Bone marrow (tissue), 2 donors: ENCODE measurements around the gene BAMBI.

ENCODE experiments used
- DNase-seq, 2 donors: peaks; one replicate each; lab custom pipeline; 2025; lab: John Stamatoyannopoulos, UW

BAMBI gene

DNA sequence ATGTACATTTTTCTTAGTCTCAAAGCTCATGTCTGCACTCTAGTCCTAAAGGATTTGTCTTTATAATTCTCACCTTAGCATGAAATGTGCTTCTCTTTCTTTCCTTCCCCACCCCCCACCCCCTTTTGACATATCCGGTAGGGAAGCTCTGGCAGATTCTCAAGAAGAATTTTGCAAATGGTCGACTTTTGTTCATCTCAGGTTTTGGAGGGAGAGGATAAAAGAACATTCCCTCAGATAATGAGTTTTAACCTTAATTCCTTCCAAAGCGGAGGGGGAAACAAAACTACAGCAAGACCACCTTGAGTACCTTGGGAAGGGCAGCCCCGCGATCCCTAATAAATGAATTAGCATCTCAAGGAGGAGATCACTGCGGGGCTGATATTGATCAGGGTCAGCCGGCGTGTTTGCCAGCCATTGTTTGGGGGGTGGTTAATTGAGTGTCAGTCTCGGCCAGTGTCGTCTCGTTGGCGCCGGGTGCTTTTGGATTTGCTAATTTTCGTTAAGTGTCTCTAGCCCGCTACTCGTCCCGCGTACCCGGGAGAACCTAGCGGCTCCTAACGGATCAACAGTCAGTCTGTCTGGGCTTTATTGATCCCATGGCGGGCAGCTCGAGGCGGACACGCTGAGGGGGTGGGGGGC is 874 bp upstream of the BAMBI start:
- no peak for DNase-seq

DNA sequence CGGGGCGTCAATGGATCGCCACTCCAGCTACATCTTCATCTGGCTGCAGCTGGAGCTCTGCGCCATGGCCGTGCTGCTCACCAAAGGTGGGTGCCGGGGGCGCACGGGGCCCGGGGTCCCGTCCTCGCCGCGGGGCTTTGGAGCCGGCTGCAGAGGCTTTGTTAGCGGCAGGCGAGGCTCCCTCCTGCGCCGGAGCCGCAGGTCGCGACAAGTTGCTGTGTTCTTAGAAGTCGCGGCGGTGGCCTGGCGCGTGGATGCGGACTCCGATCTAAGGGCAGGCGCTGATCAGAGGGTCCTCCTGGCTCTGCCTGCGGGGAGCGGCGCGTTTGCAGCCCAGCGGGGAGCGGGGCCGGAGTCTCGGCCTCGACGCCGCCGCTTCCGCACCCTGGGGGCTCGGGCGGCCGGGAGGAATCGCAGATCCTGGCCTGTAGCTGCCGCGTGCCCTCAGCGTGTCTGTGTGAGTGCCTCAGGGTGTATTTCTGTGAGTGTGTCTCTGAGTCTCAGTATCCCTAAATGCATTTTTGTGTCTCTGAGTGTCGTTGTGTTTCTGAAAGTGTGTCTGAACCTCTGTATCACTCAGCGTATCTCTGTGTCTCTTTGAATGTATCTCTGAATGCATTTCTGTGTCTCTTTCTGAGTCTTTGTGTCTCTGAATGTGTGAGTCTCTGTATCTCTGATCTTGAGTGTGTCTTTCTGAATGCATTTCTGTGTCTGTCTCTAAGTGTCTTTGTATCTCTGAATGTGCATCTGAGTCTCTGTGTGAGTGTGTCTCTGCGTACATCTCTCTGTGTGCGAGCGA is 766 bp downstream of the BAMBI start:
- DNase-seq, result no peak

DNA sequence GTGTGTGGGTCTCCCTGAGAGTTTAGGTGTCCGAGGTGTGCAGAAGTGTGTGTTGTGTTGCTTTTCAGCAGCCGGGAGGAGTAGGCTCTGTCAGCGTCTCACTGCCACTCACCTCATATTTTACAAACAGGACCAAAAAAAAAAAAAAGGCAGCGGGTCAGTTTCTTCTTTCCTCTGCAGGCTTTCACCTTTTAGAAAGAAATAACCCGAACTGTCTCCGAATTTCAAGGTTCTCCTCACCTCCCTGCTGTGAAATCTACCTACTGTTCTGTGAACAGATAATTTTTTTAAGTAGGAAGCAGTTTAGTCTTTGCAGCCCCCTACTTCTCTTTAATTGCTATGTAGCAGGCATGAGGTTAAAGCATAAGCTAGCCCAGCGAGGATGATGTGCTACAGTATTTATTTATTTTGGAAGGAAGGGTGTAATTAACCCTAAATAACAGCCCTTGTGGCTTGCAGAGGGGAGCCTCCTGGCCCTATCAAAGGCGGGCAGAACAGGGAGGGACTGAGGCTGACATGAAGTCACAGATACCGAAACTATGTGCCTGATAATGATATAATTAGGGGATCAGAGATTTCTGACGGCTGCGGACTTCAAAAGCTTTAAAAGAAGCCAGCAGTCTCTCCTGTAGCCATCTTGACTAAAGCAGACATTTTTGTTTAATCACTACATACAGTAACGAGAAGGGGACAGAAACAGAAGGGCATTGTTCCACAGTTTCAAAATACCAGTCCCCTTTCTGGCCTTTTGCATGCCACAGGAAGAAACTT is 1.6 kb downstream of the BAMBI start:
- no peak for DNase-seq

DNA sequence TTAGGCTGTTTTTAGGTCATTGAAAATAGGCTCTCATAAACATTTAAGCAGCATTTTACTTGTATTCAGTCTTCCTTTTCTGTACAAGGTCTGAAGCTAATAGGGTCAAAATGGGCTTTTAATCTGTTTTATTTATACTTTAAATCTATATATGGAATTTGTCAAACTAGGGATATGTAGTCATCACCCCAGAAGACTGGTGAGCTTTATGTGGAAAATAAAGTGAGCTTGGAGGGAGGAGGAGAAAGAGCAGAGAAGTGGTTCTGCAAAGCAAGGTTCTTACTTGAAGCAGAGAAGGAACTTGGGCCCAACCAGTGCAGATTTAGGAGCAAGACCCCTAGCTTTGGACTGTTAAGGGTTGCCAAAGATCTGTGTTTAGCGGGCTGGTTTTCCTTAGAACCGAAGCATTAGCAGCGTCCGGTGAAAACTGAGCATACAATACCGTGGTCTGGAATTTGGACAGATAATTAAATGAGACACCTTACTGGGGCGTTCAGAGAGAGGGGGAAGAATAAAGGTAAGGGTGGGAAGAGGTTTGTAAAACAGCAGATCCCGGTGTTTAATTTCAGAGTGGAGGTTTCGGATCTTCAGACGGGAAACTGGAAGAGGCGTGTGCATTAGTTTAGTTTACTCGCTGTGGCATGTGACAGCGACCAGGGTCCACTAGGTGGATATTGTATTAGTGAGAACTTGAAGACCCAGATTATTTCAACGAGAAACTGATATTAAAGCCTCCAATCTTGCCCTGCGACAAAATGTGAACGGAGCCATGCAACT is 2.4 kb downstream of the BAMBI start:
- no peak for DNase-seq

DNA sequence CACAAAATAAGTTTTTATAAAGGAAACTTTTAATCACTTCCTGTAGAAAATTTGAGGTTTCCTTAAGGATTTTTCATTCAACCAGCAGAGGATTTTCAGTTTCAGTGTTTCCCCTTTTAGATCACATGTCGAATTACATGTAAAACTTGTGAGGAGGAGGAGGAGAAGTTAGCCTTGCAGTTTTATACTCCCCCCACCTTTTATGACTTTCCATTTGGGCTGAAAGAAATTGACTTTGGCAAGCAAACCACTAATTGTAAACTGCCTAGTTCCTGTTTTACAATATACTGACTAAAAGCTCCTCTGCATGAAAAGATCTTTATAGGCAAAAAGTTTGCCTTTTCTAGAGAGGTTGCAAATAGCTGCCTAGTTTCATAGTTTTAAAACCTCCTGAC is 3.0 kb downstream of the BAMBI start:
- no peak for DNase-seq

DNA sequence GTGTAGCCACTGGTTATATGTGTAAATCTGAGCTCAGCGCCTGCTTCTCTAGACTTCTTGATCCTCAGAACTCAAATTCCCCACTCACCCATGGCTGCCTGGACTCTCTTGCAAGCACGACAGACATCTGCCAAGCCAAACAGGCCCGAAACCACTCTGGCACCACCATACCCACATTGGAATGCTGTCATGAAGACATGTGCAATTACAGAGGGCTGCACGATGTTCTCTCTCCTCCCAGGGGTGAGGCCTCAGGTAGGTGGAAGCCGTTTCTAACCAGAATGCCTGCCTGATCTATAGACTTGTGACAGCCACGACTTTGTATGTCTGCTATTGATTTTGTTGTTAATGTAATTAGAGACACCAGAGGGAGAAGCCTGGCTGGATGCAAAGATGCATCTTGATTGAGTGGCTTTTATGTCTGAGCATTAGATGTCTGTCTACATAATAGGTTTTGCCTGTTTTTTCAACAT is 4.0 kb downstream of the BAMBI start:
- DNase-seq, result no peak

DNA sequence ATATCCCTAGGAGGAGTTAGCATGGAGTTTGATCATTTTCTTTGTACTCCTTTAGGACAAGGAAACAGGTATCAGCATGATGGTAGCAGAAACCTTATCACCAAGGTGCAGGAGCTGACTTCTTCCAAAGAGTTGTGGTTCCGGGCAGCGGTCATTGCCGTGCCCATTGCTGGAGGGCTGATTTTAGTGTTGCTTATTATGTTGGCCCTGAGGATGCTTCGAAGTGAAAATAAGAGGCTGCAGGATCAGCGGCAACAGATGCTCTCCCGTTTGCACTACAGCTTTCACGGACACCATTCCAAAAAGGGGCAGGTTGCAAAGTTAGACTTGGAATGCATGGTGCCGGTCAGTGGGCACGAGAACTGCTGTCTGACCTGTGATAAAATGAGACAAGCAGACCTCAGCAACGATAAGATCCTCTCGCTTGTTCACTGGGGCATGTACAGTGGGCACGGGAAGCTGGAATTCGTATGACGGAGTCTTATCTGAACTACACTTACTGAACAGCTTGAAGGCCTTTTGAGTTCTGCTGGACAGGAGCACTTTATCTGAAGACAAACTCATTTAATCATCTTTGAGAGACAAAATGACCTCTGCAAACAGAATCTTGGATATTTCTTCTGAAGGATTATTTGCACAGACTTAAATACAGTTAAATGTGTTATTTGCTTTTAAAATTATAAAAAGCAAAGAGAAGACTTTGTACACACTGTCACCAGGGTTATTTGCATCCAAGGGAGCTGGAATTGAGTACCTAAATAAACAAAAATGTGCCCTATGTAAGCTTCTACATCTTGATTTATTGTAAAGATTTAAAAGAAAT is 4.8 kb downstream of the BAMBI start:
- no peak for DNase-seq

DNA sequence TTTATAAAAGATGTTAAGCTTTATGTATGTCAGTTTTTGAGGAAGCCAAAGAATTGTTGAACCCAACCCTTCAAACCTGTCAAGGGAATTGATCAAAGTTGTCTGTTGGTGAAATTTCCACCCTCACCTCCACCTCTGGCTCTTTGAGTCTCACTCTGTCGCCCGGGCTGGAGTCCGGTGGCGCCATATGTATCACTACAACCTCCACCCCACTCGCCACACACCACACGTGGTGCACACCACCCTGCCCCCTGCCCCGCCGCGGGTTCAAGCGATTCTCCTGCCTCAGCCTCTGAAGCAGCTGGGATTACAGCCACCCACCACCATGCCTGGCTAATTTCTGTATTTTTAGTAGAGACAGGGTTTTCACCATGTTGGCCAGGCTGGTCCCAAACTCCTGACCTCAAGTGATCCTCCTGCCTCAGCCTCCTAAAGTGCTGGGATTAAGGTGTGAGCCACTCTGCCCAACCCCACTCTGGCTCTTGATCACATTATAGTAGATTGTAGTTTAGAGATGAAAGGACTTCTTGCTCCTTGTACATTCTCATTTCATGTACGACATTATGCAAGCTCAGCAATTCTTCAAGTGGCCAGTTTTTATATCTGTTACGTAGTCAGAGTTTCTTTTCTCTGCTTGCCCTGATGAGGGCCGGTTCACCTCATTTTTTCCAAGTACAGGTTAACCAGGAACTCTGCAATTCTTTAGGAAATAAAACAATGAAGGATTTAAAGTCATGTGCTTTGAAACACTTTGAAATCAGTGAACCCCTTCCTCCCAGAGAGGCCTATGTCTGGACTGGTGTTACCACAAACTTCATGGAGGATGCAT is 7.0 kb downstream of the BAMBI start:
- no peak for DNase-seq

DNA sequence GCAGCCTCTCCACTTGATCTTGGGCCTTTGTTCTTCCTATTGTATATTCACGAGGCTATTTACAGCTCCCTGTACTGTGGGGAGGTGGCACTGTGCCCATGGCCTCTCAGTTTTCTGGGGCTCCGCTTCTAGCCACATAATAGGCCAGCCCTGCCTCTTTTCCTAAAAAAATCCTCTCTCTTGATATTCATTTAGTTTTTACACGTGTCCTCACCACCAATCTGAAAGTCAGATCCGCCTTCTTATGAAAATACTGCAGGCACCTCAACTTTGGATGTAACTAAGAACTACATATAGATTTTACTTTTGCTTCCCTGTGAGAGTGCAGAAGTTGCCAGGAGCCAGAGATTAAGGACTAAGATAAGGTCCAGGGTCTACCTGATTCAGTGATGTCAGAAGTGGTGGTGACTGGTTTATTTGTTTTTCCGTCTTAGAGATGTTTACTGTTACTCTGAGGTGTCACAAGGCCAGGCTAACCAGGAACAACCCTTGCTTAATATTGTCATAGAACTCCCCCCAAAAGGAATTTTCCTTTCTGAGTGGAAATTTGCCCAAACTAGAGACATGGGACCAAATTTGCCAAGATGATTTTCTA is 7.8 kb downstream of the BAMBI start:
- DNase-seq, result no peak

DNA sequence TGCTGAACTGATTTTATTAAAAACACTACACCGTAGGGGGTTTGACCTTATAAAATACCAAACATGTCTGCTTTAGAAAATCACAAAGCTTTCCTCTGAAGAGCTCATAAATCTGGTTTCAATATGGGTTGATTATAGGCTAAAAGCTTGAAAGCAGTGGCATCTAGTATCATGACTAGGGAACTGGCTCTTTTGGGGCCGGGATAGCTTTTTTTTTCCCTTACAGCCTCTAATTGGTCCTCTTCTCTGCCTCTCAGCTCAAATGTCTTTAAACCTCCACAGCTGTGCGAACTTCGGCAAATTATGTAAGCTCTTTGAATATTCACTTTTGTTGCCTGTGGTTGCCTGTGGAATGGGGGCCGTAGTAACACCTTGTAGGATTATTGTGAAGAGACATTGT is 8.4 kb downstream of the BAMBI start:
- no peak for DNase-seq

DNA sequence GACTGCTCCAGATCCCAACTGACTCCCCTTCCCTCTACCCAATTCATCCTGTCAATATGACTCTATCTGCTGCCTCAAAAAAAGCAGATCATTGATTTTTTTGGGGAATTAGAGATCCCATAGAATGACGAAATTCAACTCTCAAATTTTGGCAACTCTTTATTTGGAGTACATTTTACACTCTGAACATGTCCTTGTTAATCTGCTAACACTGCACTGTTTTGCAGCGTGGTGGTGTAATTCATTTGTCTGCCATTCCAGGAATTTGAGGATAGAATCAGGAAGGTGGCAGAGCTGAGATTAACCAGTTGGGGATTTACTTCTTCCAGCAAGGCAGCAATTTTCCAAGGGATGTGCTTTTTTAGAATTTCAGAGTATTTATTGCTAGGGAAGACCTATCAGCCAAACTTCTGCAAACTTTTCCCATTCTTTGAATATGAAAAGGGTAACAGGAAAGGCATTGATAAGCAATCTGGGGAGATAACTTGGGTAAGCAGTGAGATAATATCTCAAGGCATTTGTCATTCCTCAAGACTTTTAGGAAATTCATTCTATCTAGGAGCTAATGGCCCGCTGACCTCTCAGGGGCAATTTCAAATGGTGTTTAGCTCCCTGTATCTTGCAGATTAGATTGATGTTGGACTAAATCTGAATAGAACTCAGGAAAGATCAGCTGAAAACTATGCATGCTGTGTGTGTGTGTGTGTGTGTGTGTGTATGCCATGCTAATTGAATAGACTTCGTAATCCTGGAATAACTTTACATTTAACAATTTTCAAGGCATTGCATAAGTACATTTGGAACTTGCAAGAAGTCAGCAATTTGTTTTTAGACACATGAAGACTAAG is 9.7 kb downstream of the BAMBI start:
- DNase-seq, result no peak

DNA sequence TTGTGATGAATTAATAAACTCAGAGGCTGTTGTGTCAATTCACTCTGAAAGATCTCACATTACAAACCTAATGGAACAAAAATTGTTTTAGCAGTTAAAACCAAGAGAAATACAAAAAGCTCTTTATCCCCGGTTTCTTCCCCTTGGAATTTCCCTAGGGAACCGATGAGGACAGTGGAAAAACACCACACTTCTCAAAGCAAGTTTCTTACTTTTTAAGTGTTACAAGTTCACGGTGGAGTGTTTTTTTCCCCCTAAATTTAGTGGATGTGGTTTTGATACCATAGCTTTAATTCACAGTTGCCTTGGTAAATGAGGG is 10.3 kb downstream of the BAMBI start:
- DNase-seq, result no peak

DNA sequence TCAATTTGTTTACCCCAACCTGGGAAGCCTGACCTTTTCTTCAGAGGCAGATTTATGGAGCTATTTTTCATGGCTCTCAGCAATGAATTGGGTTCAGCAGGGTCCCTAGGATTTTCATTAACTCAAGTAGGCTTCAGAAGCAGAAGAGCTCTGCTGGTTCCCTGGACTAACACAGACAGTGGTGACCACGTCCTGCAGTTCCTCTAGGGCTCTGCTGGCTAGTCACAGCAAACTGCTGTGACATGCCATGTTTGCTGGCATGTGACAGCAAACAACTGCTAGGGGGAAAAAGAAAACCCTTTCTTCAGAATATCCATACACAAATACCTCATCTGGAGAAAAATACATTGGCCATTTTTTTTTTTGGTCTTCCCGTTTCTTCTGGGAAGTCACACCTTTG is 13.2 kb downstream of the BAMBI start:
- no peak for DNase-seq

DNA sequence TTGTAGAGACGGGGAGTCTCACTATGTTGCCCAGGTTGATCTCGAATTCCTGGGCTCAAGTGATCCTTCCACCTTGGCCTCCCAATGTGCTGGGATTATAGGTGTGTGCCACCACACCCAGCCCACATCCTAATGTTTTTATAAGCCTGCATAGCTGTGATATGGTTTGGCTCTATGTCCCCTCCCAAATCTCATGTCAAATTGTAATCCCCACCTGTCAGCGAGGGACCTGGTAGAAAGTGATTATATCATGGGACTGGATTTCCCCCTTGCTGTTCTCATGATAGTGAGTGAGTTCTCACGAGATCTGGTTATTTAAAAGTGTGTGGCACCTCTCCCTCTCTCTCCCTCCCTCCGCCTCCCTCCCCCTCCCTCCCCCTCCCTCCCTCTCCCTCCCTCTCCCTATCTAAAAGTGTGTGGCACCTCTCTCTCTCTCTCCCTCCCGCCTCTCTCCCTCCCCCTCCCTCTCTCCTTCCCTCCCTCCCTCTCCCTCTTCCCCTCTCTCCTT is 13.9 kb downstream of the BAMBI start:
- DNase-seq, result no peak

DNA sequence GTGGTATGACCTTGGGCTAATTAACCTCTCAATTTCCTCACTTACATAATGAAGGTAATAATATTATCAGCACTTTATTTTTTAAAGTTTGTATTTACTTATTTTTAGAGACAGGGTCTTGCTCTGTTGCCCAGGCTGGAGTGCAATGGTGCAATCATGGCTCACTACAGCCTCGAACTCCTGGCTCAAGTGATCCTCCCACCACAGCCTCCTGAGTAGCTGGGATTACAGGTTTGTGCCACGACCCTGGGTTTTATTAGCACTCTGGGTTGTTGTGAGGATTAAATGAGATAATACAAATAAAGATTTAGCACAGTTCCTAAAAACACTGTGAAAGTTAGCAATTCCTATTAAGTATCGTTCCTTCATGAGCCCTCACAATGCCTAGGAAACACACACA is 14.7 kb downstream of the BAMBI start:
- no peak for DNase-seq

DNA sequence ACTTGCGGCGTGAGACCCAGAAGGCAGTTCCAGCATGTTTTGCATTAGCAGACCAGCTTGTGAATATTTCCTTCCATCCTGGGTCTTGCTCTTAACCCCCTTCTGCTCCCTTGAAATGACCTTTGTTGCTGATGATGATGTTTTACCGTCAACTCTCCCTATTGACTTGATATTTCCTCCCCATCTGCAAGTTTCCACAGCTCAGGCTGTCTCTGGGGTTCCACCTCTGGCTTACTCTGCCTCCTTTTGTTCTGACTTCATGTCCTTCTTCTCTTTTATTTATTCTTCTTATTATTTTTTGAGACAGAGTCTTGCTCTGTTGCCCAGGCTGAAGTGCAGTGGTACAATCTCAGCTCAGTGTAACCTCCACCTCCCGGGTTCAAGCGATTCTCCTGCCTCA is 17.2 kb downstream of the BAMBI start:
- DNase-seq, result no peak

DNA sequence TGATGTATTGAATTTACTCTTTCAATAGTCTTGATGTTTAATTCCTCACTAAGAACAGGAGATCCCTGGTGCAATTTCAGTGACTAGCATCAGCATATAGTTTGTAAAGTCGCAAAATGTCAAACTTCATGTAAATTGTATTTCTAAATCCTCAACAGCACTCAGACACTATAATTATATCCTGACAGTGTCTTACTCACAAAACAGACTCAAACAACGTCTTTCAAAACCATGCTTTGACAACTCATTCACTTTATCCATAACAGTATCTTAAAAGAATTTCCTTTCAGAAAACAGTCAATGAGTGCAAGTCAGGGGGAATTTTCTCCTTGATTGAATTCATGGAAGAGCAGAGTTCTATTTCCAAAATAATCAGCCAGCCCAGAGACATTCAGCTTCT is 20.8 kb downstream of the BAMBI start:
- DNase-seq, result no peak

DNA sequence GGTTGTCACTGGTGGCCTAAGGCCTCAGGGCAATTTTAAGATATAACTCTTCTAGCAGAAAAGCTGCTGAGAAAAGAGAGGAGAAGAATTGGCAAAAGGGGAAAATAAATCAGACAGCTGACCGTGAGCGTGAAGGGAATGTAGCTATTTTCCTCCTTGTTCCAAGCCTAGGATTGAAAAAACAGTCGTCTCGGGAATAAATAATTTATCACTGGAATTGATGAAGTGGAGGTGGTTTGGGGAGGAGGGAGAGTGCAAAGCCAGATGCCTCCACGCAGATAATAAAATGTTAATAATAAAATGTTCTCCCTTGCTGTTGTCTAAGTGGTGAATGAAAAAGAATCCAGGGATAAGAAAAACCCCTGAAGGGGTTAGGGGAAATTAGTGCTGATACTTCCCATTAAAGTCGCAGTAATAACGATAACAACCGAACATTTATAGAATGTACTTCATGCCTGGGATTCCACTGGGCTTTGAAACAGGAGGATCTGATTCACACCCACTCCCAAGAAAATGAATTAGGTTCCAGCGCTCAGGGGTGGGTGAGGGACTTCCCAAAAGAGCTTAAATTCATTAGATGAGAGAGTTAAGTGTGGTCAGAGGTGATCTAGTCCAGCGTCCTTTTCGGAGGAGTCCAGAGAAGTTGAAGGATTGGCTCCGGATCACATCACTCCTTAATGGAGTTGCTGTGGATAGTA is 27.3 kb downstream of the BAMBI start:
- DNase-seq, result no peak
